ENCODE data around the gene PNCK. TPM values are rescaled to one million over a fixed set of nuclear protein-coding genes. Genes with fewer than 3 reads are reported as not detected.

The PNCK gene
- total RNA-seq, 1 donor from 2014 or later: 1.1 TPM

- peaks cover 45% of the 10 kb centered on the region for H3K27me3 Mint-ChIP-seq (ENCODE audit: low read depth, unreplicated experiment)
- H3K4me3 ChIP-seq (ENCODE audit: insufficient read depth, low read depth, low read length): no peak overlapping the region
- H3K4me1 ChIP-seq (ENCODE audit: insufficient read depth, low read length): no peaks in the 10 kb centered on the region
These were observed 39.4 kb downstream of the PNCK start for GRCh38 chrX:153634236-153634635.

GRCh38 chrX:153633607-153634180 lies 39.9 kb downstream of the PNCK start:
- Histone ChIP-seq H3K27me3 (ENCODE audit: insufficient read depth, low read length) (no peaks in the 10 kb centered on the region), H3K9me3 (ENCODE audit: insufficient read depth, low read depth, low read length) (no peaks in the 10 kb centered on the region), H2AFZ (ENCODE audit: low read depth, low read length) (no peak overlapping the region), H3K36me3 (ENCODE audit: insufficient read depth, low read length) (no peaks in the 10 kb centered on the region), H3K4me3 (ENCODE audit: insufficient read depth, low read depth, low read length) (no peak overlapping the region), H3K4me2 (ENCODE audit: low read length) (no peak overlapping the region), H3K4me1 (ENCODE audit: insufficient read depth, low read length) (no peaks in the 10 kb centered on the region), H3K79me2 (ENCODE audit: insufficient read depth, low read length) (no peaks in the 10 kb centered on the region), H4K20me1 (ENCODE audit: insufficient read depth, low read length) (no peaks in the 10 kb centered on the region), H3K9ac (ENCODE audit: low read length) (no peak overlapping the region), H3K27ac (ENCODE audit: low read depth, low read length) (no peak overlapping the region)
- H3K27me3 Mint-ChIP-seq (ENCODE audit: low read depth, unreplicated experiment): peaks cover 43% of the 10 kb centered on the region
- TF ChIP-seq EZH2 (IDR thresholded peaks at IDR 0.05; ENCODE audit: insufficient read depth, low read length): no peak
- DNase-seq (ENCODE audit: low read depth) (no peak), FAIRE-seq (no peak)
- peaks cover 6% of the 10 kb centered on the region for H3K9me3 Mint-ChIP-seq (ENCODE audit: unreplicated experiment)
- H3K36me3 Mint-ChIP-seq (ENCODE audit: low read depth, unreplicated experiment): no peaks in the 10 kb centered on the region
- no peak overlapping the region for H3K27ac Mint-ChIP-seq (ENCODE audit: unreplicated experiment)
- H3K4me1 Mint-ChIP-seq (ENCODE audit: low read depth, unreplicated experiment): no peaks in the 10 kb centered on the region
- H3K4me3 Mint-ChIP-seq (ENCODE audit: unreplicated experiment): no peak overlapping the region

More at GRCh38 chrX:153634236-153634635, 39.4 kb downstream of the PNCK start:
- no peaks in the 10 kb centered on the region for H3K36me3 Mint-ChIP-seq (ENCODE audit: low read depth, unreplicated experiment)
- Histone ChIP-seq H3K27me3 (ENCODE audit: insufficient read depth, low read length) (no peaks in the 10 kb centered on the region), H4K20me1 (ENCODE audit: insufficient read depth, low read length) (no peaks in the 10 kb centered on the region), H3K79me2 (ENCODE audit: insufficient read depth, low read length) (no peaks in the 10 kb centered on the region), H3K9ac (ENCODE audit: low read length) (no peak overlapping the region), H3K36me3 (ENCODE audit: insufficient read depth, low read length) (no peaks in the 10 kb centered on the region), H3K27ac (ENCODE audit: low read depth, low read length) (no peak overlapping the region), H3K9me3 (ENCODE audit: insufficient read depth, low read depth, low read length) (no peaks in the 10 kb centered on the region), H3K4me2 (ENCODE audit: low read length) (no peak overlapping the region), H2AFZ (ENCODE audit: low read depth, low read length) (no peak overlapping the region)
- H3K27ac Mint-ChIP-seq (ENCODE audit: unreplicated experiment): no peak overlapping the region
- peaks cover 6% of the 10 kb centered on the region for H3K9me3 Mint-ChIP-seq (ENCODE audit: unreplicated experiment)
- no peak for FAIRE-seq
- no peak overlapping the region for H3K4me3 Mint-ChIP-seq (ENCODE audit: unreplicated experiment)
- TF ChIP-seq EZH2 (IDR thresholded peaks at IDR 0.05; ENCODE audit: insufficient read depth, low read length): no peak
- TF ChIP-seq CTCF (IDR thresholded peaks at IDR 0.05; ENCODE audit: insufficient read depth, low read depth, low read length): no peak
- DNase-seq (ENCODE audit: low read depth): no peak
- no peaks in the 10 kb centered on the region for H3K4me1 Mint-ChIP-seq (ENCODE audit: low read depth, unreplicated experiment)

GRCh38 chrX:153633048-153633447 lies 40.6 kb downstream of the PNCK start:
- Histone ChIP-seq H3K27me3 (ENCODE audit: insufficient read depth, low read length) (no peaks in the 10 kb centered on the region), H3K9ac (ENCODE audit: low read length) (no peak overlapping the region), H3K27ac (ENCODE audit: low read depth, low read length) (no peak overlapping the region), H3K79me2 (ENCODE audit: insufficient read depth, low read length) (no peaks in the 10 kb centered on the region), H3K9me3 (ENCODE audit: insufficient read depth, low read depth, low read length) (no peaks in the 10 kb centered on the region), H3K36me3 (ENCODE audit: insufficient read depth, low read length) (no peaks in the 10 kb centered on the region), H3K4me2 (ENCODE audit: low read length) (no peak overlapping the region), H3K4me3 (ENCODE audit: insufficient read depth, low read depth, low read length) (no peak overlapping the region), H4K20me1 (ENCODE audit: insufficient read depth, low read length) (no peaks in the 10 kb centered on the region), H2AFZ (ENCODE audit: low read depth, low read length) (no peak overlapping the region), H3K4me1 (ENCODE audit: insufficient read depth, low read length) (no peaks in the 10 kb centered on the region)
- Mint-ChIP-seq H3K36me3 (ENCODE audit: low read depth, unreplicated experiment) (no peaks in the 10 kb centered on the region), H3K9me3 (ENCODE audit: unreplicated experiment) (peaks cover 6% of the 10 kb centered on the region), H3K27me3 (ENCODE audit: low read depth, unreplicated experiment) (peaks cover 43% of the 10 kb centered on the region), H3K4me1 (ENCODE audit: low read depth, unreplicated experiment) (no peaks in the 10 kb centered on the region), H3K4me3 (ENCODE audit: unreplicated experiment) (no peak overlapping the region), H3K27ac (ENCODE audit: unreplicated experiment) (no peak overlapping the region)
- no peak for FAIRE-seq
- TF ChIP-seq EZH2 (IDR thresholded peaks at IDR 0.05; ENCODE audit: insufficient read depth, low read length) (no peak), CTCF (IDR thresholded peaks at IDR 0.05; ENCODE audit: insufficient read depth, low read depth, low read length) (no peak)
- no peak for DNase-seq (ENCODE audit: low read depth)
